ENCODE measurements around the gene EFTUD2.
"Not testable (repeated sequence)": the region's sequence is repeated elsewhere in the genome, so short reads cannot be mapped to it uniquely, and the experiment has no call there.

The EFTUD2 gene

DNA sequence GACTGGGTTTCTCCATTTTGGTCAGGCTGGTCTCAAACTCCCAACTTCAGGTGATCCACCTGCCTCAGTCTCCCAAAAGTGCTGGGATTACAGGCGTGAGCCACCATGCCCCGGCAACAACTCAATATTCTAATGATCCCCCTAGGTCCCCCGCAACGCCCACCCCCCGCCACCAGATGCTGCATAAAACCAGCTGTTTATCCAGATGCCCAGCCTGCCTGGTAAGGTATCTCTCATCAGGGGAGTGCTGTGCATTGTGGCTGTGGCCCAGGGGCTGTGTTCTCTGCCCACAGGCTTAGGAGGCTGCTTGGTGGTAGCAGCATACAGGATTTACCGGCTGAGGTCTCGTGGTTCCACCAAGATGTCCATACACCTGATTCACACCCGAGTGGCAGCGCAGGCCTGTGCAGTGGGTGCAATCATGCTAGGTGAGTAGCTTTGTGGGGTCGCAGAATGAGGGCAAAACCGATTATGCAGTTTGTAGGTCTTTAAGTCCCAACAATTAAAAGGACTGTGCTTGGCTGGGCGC, 50.2 kb downstream of the EFTUD2 start:
- no peak for DNase-seq (ENCODE audit: low spot score)

DNA sequence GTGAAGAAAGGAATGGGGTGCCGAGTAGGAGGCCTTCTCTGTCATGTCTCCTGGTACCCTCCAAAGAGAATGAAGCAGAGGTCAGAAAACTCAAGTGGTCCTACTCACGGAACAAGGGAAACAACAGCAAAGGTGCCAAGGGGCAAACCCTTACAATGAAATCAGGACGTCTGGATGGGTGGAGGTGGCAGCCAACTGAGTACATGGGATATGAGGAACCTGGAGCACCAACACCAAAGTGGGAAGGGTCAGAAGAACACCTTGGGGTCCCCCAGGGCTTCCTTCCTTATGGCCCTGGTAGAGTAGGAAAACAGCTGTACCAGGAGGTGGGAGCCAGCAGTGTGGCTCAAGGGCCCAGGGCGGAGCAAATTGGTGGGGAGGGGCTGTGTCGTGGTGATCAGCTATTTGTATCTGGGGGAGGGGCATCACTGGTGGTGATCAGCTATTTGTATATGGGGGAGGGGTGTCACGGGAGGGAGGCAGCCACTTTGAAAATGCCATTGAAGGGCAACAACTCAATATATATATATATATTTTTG, 50.9 kb downstream of the EFTUD2 start:
- DNase-seq (ENCODE audit: low spot score) = no peak

DNA sequence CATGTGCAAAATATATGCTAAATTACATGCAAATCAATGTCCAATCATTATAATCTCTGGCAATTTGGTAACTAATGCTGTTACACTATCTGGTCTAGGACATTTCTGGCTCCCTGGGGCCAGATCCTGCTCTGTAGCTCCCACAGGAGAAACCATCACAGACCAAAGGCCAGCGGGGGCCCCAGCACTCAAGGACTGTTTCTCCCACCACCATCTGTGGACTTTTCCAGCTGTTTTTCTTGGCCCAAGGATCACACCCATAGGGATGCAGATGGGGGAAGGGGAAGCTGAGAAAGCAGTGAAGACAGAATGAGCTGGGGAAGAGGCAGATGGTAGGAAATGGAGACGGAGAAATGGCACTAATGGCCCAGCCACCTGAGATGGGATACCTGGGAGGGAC, 51.7 kb downstream of the EFTUD2 start, which contains the start of gene HIGD1B:
TSS of gene HIGD1B (plus strand) at position 298 of the 400 bp plus-strand sequence. CDS start 270 bp downstream, outside the sequence.
- DNase-seq (ENCODE audit: low spot score) = no peak

DNA sequence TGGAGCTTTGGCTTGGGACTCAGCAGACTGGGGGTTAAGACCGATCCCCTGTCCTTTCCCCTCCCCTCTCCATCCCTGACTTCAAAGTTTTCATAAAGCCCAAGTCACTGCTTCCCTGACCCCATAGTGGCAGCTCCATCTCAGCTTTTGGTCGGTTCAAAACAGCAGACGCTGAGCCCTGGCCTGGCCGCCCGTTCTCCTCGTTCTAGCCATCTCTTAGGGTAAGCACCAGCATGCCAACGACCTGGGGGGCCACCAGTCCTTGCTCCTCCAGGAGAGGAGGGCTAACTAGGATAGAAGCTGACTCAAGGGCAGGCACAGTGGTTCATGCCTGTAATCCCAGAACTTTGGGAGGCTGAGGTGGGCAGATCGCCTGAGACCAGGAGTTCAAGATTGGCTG, 53.0 kb downstream of the EFTUD2 start:
- DNase-seq (ENCODE audit: low spot score) = no peak

DNA sequence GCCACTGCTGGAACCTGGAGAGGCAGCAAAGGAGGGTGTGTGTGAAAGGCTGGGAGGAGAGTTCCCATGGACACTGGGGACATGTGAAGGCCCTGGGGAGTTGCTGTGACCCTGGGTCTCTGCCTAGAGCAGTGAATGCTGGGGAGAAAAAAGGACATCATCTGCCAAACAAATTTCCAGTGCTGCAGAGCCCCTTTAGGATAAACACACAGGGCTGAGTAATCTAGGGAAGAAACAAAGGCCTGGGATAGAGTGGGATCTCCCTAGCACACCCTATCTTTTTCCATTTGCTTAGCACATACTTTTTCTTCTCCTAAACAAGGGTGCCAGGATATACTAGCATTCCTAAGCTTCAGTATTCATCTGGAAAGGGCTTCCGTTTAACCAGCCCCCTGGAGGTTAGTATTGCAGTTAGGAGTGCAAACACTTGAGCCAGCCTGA, 54.8 kb downstream of the EFTUD2 start:
- no peak for DNase-seq (ENCODE audit: low spot score)

DNA sequence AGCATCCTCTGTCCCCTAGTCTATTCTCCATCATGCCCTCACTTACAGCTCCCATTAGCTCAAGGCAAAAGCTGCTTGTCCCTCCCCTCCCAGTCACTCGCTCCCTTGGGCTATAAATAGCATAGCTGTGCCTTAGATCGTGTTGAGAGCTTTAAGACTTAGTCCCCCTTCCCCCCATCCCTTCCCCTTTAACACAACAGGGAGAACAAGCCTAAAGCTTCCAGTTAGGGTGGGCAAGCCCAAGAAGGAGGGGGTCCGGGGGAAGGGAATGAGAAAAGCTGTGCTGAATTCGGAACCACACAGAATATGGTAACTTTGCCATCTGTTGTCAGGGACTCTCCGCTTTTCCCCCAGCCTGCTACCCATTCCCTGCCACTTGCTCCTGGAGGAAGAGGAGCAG, 56.5 kb downstream of the EFTUD2 start:
- no peak for DNase-seq (ENCODE audit: low spot score)

DNA sequence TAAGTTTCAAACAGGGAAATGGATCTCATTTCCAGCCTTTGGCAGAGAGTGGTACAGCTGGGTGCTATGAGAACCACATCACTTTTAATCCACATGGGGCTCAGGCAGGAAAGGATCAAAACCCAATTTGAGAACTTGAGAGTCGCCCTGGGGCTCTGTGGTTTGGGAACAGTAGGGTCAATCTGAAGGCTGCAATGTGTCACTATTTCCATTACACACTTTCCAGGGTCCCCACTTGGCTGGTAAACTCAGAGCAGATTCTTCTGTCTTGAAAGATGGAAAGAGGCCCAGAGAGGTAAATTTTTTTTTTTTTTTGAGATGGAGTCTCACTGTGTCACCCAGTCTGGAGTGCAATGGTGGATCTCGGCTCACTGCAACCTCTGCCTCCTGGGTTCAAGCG, 58.3 kb downstream of the EFTUD2 start:
- no peak for DNase-seq (ENCODE audit: low spot score)

DNA sequence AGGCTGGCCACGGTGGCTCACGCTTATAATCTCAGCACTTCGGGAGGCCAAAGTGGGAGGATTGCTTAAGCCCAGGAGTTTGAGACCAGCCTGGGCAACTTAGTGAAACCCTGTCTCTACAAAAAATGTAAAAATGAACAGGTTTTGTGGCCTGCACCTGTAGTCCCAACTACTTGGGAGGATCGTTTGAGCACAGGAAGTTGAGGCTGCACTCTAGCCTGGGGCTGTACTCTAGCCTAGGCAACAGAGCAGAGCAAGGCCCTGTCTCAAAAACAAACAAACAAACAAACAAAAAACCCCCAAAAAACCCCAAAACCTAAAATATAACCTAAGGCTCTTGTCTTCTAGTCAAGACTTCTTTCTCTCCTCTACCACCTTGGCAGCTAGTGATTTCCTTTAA, 59.0 kb downstream of the EFTUD2 start:
- no peak for DNase-seq (ENCODE audit: low spot score)

DNA sequence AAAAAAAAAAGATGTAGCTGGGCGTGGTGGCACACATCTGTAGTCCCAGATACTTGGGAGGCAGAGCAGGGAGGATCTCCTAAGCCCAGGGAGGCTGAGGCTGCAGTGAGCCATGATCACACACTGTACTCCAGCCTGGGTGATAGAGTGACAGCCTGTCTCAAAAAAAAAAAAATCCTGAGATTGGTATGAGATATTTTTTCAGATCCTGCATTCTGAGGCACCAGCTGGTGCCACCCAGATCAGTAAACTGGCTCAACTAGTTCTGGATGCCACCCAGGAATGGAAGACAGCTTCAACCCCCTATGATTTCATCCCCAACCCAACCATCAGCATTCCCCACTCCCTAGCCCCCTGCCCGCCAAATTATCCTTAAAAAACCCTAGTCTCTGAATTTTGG, 62.0 kb downstream of the EFTUD2 start:
- DNase-seq (ENCODE audit: low spot score) = no peak

DNA sequence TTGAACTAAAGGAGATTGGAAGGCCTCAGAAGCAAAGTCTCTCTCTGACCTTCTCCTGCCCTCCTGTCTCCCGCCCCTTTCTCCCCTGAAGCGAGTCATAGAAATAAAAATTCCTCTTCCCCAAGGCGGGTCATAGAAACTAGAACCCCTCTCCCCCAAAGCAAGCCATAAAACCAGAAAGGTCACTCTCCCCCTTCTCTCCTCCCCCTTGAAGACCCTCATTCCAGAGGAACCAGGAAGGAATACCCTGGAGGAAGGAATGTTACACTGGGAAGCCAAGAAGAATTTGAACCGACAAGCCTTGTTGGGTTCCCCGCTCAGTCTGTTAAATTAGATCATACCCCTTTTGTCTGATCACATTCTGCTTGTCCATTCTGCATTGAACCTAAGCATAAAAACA, 66.4 kb downstream of the EFTUD2 start:
- DNase-seq (ENCODE audit: low spot score) = no peak

DNA sequence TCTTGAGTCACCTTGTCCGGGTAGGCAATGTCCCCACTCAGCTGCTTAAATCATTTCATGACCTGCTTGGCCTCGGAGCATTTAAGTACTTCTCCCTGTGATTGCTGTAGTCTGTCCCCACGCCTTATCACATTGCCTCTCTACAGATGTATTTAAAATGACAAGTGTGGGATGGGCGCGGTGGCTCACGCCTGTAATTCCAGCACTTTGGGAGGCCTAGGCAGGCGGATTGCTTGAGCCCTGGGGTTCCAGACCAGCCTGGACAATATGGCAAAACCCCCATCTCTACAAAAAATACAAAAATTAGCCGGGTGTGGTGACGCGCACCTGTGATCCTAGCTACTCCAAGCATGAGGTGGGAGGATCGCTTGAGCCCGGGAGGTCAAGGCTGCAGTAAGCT, 67.9 kb downstream of the EFTUD2 start:
- DNase-seq (ENCODE audit: low spot score) = no peak

DNA sequence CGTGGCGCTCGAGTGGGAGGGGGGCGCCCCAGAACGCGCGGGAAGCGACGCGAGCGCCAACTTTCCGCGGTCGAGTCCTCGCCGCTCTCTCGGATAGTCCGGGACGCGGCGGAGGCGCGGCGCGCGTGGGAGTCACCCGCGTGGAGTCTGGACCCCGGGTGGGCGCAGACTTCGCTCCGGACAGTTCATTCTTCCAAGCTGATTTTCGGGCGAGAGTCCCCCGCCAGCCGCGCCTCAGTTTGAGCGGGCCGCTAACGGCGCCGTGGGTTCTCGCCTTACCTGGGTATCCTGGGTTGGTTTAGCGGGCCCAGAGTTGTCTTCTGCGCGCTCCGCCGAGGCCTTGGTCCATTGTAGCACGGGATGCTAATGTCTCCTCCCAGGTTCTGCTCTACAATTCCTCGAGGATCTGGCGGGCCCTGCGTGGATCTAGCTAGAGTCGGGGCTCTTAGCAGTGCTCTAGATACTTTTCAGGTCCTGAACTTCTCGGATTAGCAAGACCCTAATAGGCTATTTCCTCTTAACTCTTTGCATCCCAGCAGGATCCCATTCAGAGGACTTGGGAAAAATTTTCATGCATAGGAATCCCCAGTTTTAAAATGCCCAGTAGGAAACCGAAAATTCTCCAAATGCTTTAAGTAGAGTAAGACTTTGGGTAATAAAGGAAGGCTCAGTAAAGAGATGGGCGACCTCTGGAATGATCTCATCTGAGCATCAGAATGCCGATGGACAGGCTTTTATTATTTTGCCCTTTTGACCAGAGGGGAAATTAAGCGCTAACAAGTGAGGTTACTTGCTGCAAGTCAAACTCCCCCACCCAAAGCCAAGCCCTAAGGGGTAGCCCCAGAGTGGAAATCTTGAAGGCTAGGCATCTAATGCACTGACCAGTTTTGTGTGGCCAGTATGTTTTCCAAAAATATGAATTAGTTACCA, 68.6 kb downstream of the EFTUD2 start:
- no peak for DNase-seq (ENCODE audit: low spot score)

DNA sequence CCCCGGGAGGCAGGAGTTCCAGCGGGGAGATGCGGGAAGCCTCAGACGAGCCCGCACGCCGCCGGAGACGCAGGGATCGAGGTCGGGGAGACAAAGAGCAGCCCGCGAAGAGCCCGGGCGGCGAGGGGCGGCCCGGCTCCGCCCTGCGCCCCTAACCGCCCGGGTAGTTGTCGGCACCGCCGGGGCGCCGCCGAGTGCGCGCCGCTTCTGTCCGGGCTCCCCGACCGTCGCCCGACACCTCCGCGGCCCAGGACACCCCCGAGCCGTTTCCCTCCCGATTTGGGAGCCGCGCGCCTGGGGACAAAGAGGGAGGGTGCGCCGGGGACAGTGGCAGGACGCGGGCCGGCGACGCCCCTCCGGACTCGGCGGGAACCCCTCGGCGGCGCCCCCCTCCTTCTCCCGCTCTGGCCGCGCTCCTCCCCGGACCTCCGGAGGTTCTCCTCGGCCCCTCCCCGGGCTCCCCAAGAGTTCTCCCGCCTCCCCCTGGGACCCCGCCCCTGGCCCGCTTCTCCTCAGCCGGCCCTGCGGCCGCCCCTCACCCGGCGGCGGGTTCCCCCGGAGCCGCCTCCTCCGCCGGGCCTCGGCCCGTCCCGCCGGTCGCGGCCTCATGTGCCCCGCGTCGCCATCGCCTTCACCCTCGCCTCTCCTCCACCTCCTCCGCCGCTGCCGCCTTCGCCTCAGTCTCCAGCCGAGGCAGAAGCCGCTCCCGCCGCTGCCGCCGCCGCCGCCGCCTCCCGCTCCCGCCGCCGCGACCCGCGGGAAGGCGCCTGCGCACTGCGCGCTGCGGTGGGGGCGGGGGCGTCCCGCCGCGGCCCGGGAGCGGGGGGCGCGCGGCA, 69.5 kb downstream of the EFTUD2 start, which contains the start of gene GJC1:
TSS of gene GJC1 (minus strand) at position 765 of the 836 bp plus-strand sequence. CDS start 24,470 bp downstream, outside the sequence.
- no peak for DNase-seq (ENCODE audit: low spot score)

DNA sequence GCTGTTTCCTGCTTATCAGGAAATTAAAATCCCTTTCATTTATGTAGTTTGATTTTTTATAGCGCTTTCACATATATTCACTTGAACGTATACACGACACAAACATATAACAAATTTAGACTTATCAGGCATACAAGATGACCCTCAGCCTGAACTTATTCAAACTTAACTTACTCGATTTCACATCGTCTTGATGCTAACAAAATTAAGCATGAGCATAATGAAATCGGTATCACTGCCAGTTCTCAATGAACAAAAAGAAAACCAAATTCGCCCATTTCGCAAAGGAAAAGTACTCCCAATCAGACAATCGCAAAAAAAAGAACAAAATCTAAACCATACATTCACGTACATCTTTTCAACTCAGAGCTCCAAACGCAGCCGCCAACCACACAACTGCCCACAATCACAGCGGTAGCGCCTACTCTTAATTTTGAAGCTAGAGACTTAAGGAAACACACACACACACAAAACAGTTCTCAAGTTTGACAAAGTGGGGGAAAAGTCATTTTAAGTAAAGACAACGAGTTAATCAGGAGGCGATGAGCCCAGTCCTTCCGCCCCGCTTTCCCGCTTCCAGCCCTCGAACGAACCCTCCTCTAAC, 70.2 kb downstream of the EFTUD2 start:
- DNase-seq (ENCODE audit: low spot score) = no peak

DNA sequence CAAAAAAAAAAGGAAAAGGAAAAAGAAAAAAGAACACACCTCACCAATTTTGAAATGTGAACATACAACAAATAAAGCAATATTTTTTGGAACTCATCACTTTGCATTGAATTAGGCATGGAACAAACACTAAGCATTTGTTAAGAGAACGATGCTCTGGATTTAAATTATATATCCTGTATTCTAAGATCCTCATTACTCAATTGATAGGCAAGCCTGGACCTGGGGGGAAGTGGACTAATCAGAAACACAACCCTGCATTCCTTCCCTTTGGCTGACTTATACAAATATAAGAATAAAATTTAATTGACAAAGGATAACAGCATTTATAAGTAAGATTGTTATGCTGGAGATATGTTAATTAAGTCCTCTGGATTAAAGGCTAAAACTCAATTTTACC, 71.4 kb downstream of the EFTUD2 start:
- DNase-seq (ENCODE audit: low spot score) = no peak

DNA sequence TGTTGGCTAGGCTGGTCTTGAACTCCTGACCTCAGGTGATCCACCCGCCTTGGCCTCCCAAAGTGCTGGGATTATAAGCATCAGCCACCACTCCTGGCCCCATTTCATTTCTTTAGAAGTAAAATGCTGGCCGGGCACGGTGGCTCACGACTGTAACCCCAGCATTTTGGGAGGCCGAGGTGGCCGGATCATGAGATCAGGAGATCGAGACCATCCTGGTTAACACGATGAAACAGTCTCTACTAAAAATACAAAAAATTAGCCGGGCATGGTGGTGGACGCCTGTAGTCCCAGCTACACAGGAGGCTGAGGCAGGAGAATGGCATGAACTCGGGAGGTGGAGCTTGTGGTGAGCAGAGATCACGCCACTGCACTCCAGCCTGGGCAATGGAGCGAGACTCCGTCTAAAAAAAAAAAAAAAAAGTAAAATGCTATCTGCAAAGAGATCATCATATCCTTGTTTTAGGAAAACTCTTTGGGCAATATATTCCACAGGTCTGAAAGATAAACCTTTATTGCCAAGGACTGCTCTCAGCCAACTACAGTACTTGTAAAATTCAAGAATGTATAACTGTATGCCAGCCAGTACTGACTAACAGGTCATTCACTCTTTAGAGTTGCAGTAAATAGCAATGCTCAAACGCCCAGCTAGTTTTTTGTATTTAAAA, 73.0 kb downstream of the EFTUD2 start:
- no peak for DNase-seq (ENCODE audit: low spot score)

DNA sequence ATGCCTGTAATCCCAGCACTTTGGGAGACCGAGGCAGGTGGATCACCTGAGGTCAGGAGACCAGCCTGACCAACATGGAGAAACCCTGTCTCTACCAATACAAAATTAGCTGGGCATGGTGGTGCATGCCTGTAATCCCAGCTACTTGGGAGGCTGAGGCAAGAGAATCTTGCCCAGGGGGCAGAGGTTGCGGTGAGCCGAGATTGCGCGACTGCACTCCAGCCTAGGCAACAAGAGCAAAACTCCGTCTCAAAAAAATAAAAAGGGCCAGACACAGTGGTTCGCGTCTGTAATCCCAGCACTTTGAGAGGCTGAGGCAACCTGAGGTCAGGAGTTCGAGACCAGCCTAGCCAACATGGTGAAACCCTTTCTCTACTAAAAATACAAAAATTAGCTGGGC, 74.0 kb downstream of the EFTUD2 start:
- DNase-seq (ENCODE audit: low spot score) = not testable (repeated sequence)

DNA sequence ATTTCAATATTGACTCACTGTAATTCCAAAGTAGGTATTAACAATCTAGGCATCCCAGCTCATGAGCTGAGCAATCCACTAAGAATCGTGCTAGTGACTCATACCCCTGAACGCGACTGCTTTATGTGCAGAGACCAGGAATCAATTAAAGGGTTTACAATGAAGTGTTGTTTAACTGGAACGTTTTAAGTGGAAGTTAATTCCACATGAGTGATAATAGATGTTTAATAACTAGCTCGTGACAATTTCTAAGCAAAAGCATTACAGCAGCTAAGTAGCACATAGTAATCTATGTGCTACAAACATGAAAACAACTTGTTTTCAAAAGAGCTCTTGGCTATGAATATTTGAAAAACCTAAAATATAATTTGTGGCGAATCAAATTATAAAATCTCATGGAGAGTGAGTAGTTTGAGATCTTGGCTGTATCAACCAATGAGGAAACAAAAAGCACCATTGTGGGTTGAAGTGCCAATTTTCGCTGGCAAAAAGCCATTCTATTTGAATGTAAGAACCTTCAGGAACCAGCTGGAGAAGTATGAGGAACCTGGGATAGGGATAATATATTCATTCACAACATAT, 78.5 kb downstream of the EFTUD2 start:
- no peak for DNase-seq (ENCODE audit: low spot score)

DNA sequence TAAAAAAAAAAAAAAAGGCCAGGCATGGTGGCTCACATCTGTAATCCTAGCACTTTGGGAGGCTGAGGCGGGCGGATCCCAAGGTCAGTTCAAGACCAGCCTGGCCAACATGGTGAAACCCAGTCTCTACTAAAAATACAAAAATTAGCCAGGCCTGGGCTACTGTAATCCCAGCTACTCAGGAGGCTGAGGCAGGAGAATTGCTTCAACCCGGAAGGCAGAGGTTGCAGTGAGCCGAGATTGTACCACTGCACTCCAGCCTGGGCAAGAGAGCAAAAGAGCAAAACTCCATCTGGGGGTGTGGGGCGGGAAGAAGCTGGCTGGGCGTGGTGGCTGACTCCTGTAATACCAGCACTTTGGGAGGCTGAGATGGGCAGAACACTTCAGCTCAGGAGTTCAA, 80.7 kb downstream of the EFTUD2 start:
- not testable (repeated sequence) for DNase-seq (ENCODE audit: low spot score)

DNA sequence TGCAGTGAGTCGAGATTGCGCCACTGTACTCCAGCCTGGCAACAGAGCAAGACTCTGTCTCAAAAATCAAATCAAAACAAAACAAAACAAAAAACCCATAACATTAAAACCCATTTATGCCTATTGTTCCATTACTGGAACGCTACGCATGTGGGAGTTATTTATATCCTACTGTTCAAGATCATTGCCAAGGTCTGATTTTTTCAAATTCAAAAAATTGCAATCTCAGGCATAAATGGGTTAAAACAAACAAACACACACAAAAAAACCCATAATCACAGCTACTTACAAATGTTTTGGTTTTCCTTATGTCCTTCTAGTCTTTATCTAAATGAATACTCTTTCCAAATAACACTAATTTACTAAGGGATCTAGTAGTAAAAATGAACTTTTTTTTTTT, 87.0 kb downstream of the EFTUD2 start:
- DNase-seq (ENCODE audit: low spot score) = no peak

Measured in CD4-positive, alpha-beta T cell treated with Interleukin-6 at 100 ng/mL for 8 hours (primary cell).